GM18868 (cell line): Measurements from ENCODE around the gene SART1.
"Not testable (repeated sequence)": the region's sequence is repeated elsewhere in the genome, so short reads cannot be mapped to it uniquely, and the experiment has no call there.

ENCODE experiments used
- ATAC-seq: cut with Tn5 transposase; IDR thresholded peaks from one replicate; pipeline ENCODE4 v1.9.1; 2021; ENCODE audit warnings: mild to moderate bottlenecking, moderate library complexity; ENCODE audit not compliant: unreplicated experiment

The SART1 gene

GRCh38 chr11:65932558-65932919 is 29.0 kb upstream of the SART1 start:
- no peak for ATAC-seq

- ATAC-seq = no peak
Measured at GRCh38 chr11:65934014-65934413, 27.5 kb upstream of the SART1 start.

- ATAC-seq = no peak
Measured at GRCh38 chr11:65937766-65938165, 23.8 kb upstream of the SART1 start.

GRCh38 chr11:65941720-65942310 is 19.7 kb upstream of the SART1 start:
- no peak for ATAC-seq

GRCh38 chr11:65942531-65942930 is 19.0 kb upstream of the SART1 start:
- no peak for ATAC-seq

GRCh38 chr11:65944191-65944590 is 17.3 kb upstream of the SART1 start:
- ATAC-seq = no peak

- no peak for ATAC-seq
Measured at GRCh38 chr11:65944767-65945166, 16.8 kb upstream of the SART1 start.

- no peak for ATAC-seq
Measured at GRCh38 chr11:65945430-65945911, 16.1 kb upstream of the SART1 start, which contains the start of gene TSGA10IP. TSGA10IP (plus strand) TSS chr11:65945480; CDS start chr11:65945676, 196 bp downstream.

GRCh38 chr11:65945941-65946558 is 15.5 kb upstream of the SART1 start:
- ATAC-seq = no peak

- ATAC-seq = no peak
Measured at GRCh38 chr11:65946655-65947054, 14.9 kb upstream of the SART1 start.

GRCh38 chr11:65947133-65947532 is 14.4 kb upstream of the SART1 start:
- no peak for ATAC-seq

GRCh38 chr11:65947603-65948125 is 13.9 kb upstream of the SART1 start:
- ATAC-seq = no peak

GRCh38 chr11:65950711-65951110 is 10.8 kb upstream of the SART1 start:
- ATAC-seq = not testable (repeated sequence)

- ATAC-seq = not testable (repeated sequence)
Measured at GRCh38 chr11:65951641-65952040, 9.9 kb upstream of the SART1 start.

- no peak for ATAC-seq
Measured at GRCh38 chr11:65952052-65952521, 9.4 kb upstream of the SART1 start.

- ATAC-seq = no peak
Measured at GRCh38 chr11:65953471-65953870, 8.1 kb upstream of the SART1 start.

- ATAC-seq = no peak
Measured at GRCh38 chr11:65954771-65955170, 6.8 kb upstream of the SART1 start.

- no peak for ATAC-seq
Measured at GRCh38 chr11:65958291-65958690, 3.2 kb upstream of the SART1 start.

GRCh38 chr11:65958774-65959420 is 2.6 kb upstream of the SART1 start:
- ATAC-seq = no peak

- ATAC-seq = no peak
Measured at GRCh38 chr11:65960824-65961266, 689 bp upstream of the SART1 start.

- ATAC-seq = no peak
Measured at GRCh38 chr11:65962141-65962564, 619 bp downstream of the SART1 start.

GRCh38 chr11:65964906-65965305 is 3.4 kb downstream of the SART1 start:
- no peak for ATAC-seq
